Measurements from ENCODE around the gene MAP3K3.

Gene MAP3K3

GRCh38 chr17:63694950-63695773 lies 72.9 kb downstream of the MAP3K3 start:
- TF ChIP-seq CTCF (conservative IDR thresholded peaks at IDR 0.05; ENCODE audit: low read depth, low read length), result no peak
- DNase-seq (ENCODE audit: low read depth), result no peak
- H3K4me3 ChIP-seq (ENCODE audit: low read depth, low read length), result no peak overlapping the region

- no peak for TF ChIP-seq CTCF (conservative IDR thresholded peaks at IDR 0.05; ENCODE audit: low read depth, low read length)
- no peak for DNase-seq (ENCODE audit: low read depth)
- no peak overlapping the region for H3K4me3 ChIP-seq (ENCODE audit: low read depth, low read length)
Measured at GRCh38 chr17:63695889-63696288, 73.7 kb downstream of the MAP3K3 start.

GRCh38 chr17:63696381-63696961 lies 74.3 kb downstream of the MAP3K3 start:
- DNase-seq (ENCODE audit: low read depth), result peak; percentile 49

GRCh38 chr17:63697341-63698286 lies 75.4 kb downstream of the MAP3K3 start:
- TF ChIP-seq CTCF (conservative IDR thresholded peaks at IDR 0.05; ENCODE audit: low read depth, low read length), result peak; percentile 66
- peak; percentile 47 for DNase-seq (ENCODE audit: low read depth)
- H3K4me3 ChIP-seq (ENCODE audit: low read depth, low read length), result no peak overlapping the region

More at GRCh38 chr17:63696381-63696961, 74.3 kb downstream of the MAP3K3 start:
- no peak overlapping the region for H3K4me3 ChIP-seq (ENCODE audit: low read depth, low read length)
- TF ChIP-seq CTCF (conservative IDR thresholded peaks at IDR 0.05; ENCODE audit: low read depth, low read length), result peak; percentile 56

GRCh38 chr17:63698381-63698885 lies 76.2 kb downstream of the MAP3K3 start:
- peak overlapping the region; percentile 61 for H3K4me3 ChIP-seq (ENCODE audit: low read depth, low read length)
- no peak for TF ChIP-seq CTCF (conservative IDR thresholded peaks at IDR 0.05; ENCODE audit: low read depth, low read length)
- DNase-seq (ENCODE audit: low read depth), result no peak

- TF ChIP-seq CTCF (conservative IDR thresholded peaks at IDR 0.05; ENCODE audit: low read depth, low read length), result no peak
- DNase-seq (ENCODE audit: low read depth), result peak; percentile 67
- peak overlapping the region; percentile 61 for H3K4me3 ChIP-seq (ENCODE audit: low read depth, low read length)
Measured at GRCh38 chr17:63698886-63699637, 76.8 kb downstream of the MAP3K3 start.
